Choroid plexus epithelial cell (primary cell): ENCODE results near the gene ADARB1.
A peak's percentile ranks its signal among the peaks of the same experiment; 100 is the strongest.

Experiments used
- DNase-seq: peaks from one replicate; pipeline ENCODE4 v3.0.0-alpha.2; 2010; ENCODE audit warnings: low read depth
- H3K4me3 ChIP-seq: 2 replicates; pipeline ENCODE4 v1.5.1; 2011; ENCODE audit warnings: low read depth, mild to moderate bottlenecking, control low read depth, low read length, moderate library complexity
- CTCF ChIP-seq: conservative IDR thresholded peaks from 2 replicates; pipeline ENCODE4 v1.5.1; 2011; ENCODE audit warnings: low read depth, mild to moderate bottlenecking, control low read depth, inconsistent platforms, low read length, moderate library complexity

ADARB1 gene

DNA sequence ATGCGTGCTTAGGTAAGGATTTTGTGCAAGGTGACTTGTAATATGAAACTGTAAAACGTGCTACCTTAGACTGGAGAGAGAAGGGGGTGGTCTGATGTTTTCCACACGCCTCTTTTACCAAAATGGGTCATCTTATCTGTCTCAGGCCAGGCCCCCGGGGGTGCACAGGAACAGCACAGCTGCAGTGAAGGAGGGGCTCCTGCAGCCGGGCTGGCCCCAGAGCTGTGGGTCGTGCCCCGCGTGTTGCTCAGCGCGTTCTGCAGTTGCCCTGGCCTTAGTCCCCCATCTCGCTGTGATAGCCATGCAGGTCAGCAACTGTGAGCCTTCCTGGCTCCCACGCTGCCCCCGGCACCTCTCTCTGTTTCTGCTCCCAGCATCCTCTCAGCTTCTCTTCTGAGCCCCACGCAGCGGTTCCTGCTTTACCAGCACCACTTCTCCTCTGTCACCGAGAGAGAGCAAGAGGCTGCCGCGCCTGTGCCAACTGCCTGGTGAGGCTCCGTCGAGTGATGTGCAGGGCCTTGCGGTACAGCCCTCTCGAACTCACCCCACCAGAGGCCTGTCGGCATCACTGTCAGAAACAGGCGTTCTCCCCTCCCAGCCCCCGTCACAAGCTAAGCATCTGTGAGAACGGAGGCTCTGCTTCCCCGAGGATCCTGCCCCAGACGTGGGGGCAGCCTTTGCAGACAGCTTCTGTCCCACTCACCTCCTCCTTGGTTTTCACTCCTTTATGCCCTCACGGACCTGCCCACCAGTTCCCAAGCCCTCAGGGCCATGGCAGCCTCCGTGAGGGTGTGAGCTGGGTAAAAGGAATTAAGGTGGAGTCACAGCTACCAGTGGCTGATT, 73.3 kb downstream of the ADARB1 start:
- no peak for DNase-seq
- H3K4me3 ChIP-seq, result no peak overlapping the region
- no peak for TF ChIP-seq CTCF

- TF ChIP-seq CTCF, result no peak
- no peak overlapping the region for H3K4me3 ChIP-seq
- DNase-seq, result no peak
These were observed 74.1 kb downstream of the ADARB1 start for GRCh38 chr21:45148316-45148990.

DNA sequence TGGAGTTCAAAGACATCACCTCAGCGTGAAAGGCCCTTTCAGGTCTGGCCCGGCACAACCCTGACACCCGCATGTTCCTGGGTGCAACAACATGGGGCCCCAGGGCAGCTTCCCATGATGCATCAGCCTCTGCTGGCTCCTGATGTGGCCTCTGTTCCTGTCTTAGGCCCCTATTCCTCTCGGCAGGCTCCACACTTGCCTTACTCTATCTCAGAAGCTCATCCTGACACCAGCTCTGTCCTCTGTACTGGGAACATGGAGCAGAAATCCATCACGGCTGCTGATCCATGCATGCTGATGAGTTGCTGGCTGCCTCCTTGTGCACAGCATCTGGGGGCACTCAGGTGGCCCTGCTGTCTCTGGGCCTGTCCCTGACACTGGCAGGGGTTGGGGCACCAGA, 74.6 kb downstream of the ADARB1 start:
- no peak for TF ChIP-seq CTCF
- no peak overlapping the region for H3K4me3 ChIP-seq
- DNase-seq, result no peak

DNA sequence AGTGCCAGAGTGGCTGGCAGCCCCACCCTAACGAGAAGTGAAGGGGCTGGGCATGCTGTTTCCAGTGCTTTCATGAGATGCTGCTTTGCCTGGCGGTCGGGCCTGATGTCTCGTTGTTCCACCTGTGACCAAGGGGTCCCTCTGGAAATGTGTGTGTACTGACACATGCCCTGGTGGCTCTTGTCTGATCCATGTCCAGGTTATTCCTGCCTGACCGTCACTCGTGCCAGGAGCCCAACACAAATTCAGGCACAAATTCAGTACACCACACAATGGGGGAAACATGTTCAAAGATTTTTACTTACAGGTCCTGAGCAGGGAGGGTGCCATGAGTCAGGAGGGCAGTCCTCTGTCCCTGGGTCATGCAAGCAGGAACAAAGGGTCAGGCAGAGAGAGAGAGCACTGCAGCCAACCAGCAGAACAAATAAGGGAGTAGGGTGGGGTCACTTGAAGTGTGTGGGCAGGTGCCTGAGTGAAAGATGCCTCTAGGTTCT, 76.3 kb downstream of the ADARB1 start:
- no peak for DNase-seq
- no peak overlapping the region for H3K4me3 ChIP-seq
- TF ChIP-seq CTCF, result no peak

GRCh38 chr21:45151445-45152160, 77.2 kb downstream of the ADARB1 start:
- no peak for TF ChIP-seq CTCF
- DNase-seq, result no peak
- H3K4me3 ChIP-seq, result no peak overlapping the region

DNA sequence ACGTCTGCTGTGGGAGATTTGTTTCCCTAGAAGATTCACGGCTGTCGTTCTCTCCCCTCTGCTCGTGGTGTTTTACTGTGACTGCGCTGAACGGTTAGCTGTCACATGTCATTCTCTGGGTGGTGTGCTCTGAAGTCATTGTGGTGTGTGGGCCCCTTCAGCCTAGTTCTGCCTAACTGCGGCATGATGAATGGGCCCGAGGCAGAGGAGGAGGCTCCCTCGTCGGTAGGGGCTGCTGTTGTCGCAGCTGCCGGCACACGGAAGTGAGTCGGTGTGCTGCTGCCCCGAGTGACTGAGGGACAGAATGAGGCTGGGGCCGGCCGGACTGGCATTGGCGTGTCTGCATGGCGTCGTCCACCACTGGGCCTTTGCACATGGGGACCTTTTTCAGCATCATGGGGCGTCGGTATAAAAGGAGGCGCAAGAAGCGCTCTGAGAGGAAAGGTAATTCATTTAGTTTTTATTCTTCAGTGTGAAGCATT, 77.9 kb downstream of the ADARB1 start:
- DNase-seq, result peak; percentile 48
- no peak overlapping the region for H3K4me3 ChIP-seq
- peak; percentile 68 for TF ChIP-seq CTCF
